ACC112 (cell line): ENCODE results near the gene PCSK6.
"Not testable (repeated sequence)": the region's sequence is repeated elsewhere in the genome, so short reads cannot be mapped to it uniquely, and the experiment has no call there.

Experiments used
- H2AFZ ChIP-seq: fragments of 200-600 bp; sonication (generic); one replicate; pipeline ENCODE4 v1.6.0; 2017; ENCODE audit warnings: antibody characterized with exemption, low read length; ENCODE audit not compliant: unreplicated experiment
- H3K27ac ChIP-seq: fragments of 200-600 bp; sonication (generic); 2 replicates; pipeline ENCODE4 v1.5.1; 2014; ENCODE audit warnings: low read depth, mild to moderate bottlenecking, antibody characterized with exemption, low read length, moderate library complexity
- H3K27me3 ChIP-seq: fragments of 200-600 bp; sonication (generic); 2 replicates; pipeline ENCODE4 v1.6.1; 2014; ENCODE audit warnings: mild to moderate bottlenecking, antibody characterized with exemption, low read length, moderate library complexity, mixed read lengths; ENCODE audit not compliant: insufficient read depth
- H3K36me3 ChIP-seq: fragments of 200-600 bp; sonication (generic); 2 replicates; pipeline ENCODE4 v1.6.1; 2016; ENCODE audit warnings: mild to moderate bottlenecking, antibody characterized with exemption, low read length, moderate library complexity, mixed read lengths; ENCODE audit not compliant: insufficient read depth
- H3K4me1 ChIP-seq: fragments of 200-600 bp; sonication (generic); one replicate; pipeline ENCODE4 v1.6.1; 2016; ENCODE audit warnings: low read length, mixed read lengths; ENCODE audit not compliant: insufficient read depth, unreplicated experiment, control insufficient read depth
- H3K4me3 ChIP-seq: fragments of 200-600 bp; sonication (generic); 2 replicates; pipeline ENCODE4 v1.5.1; 2014; ENCODE audit warnings: mild to moderate bottlenecking, low read depth, low read length
- H3K79me2 ChIP-seq: fragments of 200-600 bp; sonication (generic); one replicate; pipeline ENCODE4 v1.6.0; 2016; ENCODE audit warnings: low read length; ENCODE audit not compliant: control insufficient read depth, unreplicated experiment, insufficient read depth

Gene PCSK6

GRCh38 chr15:101470548-101471239 lies 18.8 kb downstream of the PCSK6 start:
- Histone ChIP-seq H3K36me3 (no peaks in the 10 kb centered on the region), H3K4me3 (no peak overlapping the region), H3K27me3 (peaks cover 53% of the 10 kb centered on the region), H3K79me2 (no peaks in the 10 kb centered on the region), H3K4me1 (no peaks in the 10 kb centered on the region), H3K27ac (no peak overlapping the region), H2AFZ (no peak overlapping the region)

- Histone ChIP-seq H3K27ac (no peak overlapping the region), H3K27me3 (peaks cover 52% of the 10 kb centered on the region), H3K79me2 (no peaks in the 10 kb centered on the region), H2AFZ (no peak overlapping the region), H3K36me3 (no peaks in the 10 kb centered on the region), H3K4me1 (no peaks in the 10 kb centered on the region), H3K4me3 (no peak overlapping the region)
These were observed 19.8 kb downstream of the PCSK6 start for GRCh38 chr15:101469520-101470288.

GRCh38 chr15:101466188-101466587 lies 23.3 kb downstream of the PCSK6 start:
- Histone ChIP-seq H3K27ac (no peak overlapping the region), H3K36me3 (no peaks in the 10 kb centered on the region), H3K27me3 (peaks cover 45% of the 10 kb centered on the region), H3K79me2 (no peaks in the 10 kb centered on the region), H2AFZ (no peak overlapping the region), H3K4me1 (no peaks in the 10 kb centered on the region), H3K4me3 (no peak overlapping the region)

- Histone ChIP-seq H3K27me3 (peaks cover 35% of the 10 kb centered on the region), H2AFZ (no peak overlapping the region), H3K79me2 (no peaks in the 10 kb centered on the region), H3K36me3 (no peaks in the 10 kb centered on the region), H3K27ac (no peak overlapping the region), H3K4me3 (no peak overlapping the region), H3K4me1 (no peaks in the 10 kb centered on the region)
These were observed 24.4 kb downstream of the PCSK6 start for GRCh38 chr15:101464999-101465669.

GRCh38 chr15:101464256-101464998 lies 25.1 kb downstream of the PCSK6 start:
- Histone ChIP-seq H3K36me3 (no peaks in the 10 kb centered on the region), H3K4me1 (no peaks in the 10 kb centered on the region), H3K79me2 (no peaks in the 10 kb centered on the region), H3K4me3 (no peak overlapping the region), H3K27me3 (peaks cover 28% of the 10 kb centered on the region), H3K27ac (no peak overlapping the region), H2AFZ (no peak overlapping the region)

GRCh38 chr15:101463696-101464095 lies 25.8 kb downstream of the PCSK6 start:
- H3K4me3 ChIP-seq, H2AFZ ChIP-seq, H3K27ac ChIP-seq, H3K79me2 ChIP-seq, H3K4me1 ChIP-seq, H3K36me3 ChIP-seq: not testable (repeated sequence)
- peaks cover 21% of the 10 kb centered on the region for H3K27me3 ChIP-seq

- no peak overlapping the region for H3K27ac ChIP-seq
- peaks cover 16% of the 10 kb centered on the region for H3K27me3 ChIP-seq
- no peaks in the 10 kb centered on the region for H3K36me3 ChIP-seq
- no peaks in the 10 kb centered on the region for H3K79me2 ChIP-seq
- no peaks in the 10 kb centered on the region for H3K4me1 ChIP-seq
- no peak overlapping the region for H2AFZ ChIP-seq
- no peak overlapping the region for H3K4me3 ChIP-seq
These were observed 26.2 kb downstream of the PCSK6 start for GRCh38 chr15:101463270-101463669.

- Histone ChIP-seq H3K4me3 (no peak overlapping the region), H3K79me2 (no peaks in the 10 kb centered on the region), H3K27ac (no peak overlapping the region), H2AFZ (no peak overlapping the region), H3K36me3 (no peaks in the 10 kb centered on the region), H3K27me3 (peaks cover 9% of the 10 kb centered on the region), H3K4me1 (no peaks in the 10 kb centered on the region)
These were observed 28.4 kb downstream of the PCSK6 start for GRCh38 chr15:101461097-101461496.

- Histone ChIP-seq H3K27ac (no peak overlapping the region), H3K79me2 (no peaks in the 10 kb centered on the region), H3K27me3 (peaks cover 7% of the 10 kb centered on the region), H2AFZ (no peak overlapping the region), H3K4me3 (no peak overlapping the region), H3K4me1 (no peaks in the 10 kb centered on the region), H3K36me3 (no peaks in the 10 kb centered on the region)
These were observed 29.8 kb downstream of the PCSK6 start for GRCh38 chr15:101459579-101460300.
